HG03442 (cell line): ENCODE measurements around the gene CD86.
"Not testable (repeated sequence)": the region's sequence is repeated elsewhere in the genome, so short reads cannot be mapped to it uniquely, and the experiment has no call there.

Experiments
- ATAC-seq: cut with Tn5 transposase; IDR thresholded peaks from one replicate; pipeline ENCODE4 v1.9.1; 2021; ENCODE audit warnings: mild to moderate bottlenecking, moderate library complexity; ENCODE audit not compliant: unreplicated experiment

CD86 gene, protein sequence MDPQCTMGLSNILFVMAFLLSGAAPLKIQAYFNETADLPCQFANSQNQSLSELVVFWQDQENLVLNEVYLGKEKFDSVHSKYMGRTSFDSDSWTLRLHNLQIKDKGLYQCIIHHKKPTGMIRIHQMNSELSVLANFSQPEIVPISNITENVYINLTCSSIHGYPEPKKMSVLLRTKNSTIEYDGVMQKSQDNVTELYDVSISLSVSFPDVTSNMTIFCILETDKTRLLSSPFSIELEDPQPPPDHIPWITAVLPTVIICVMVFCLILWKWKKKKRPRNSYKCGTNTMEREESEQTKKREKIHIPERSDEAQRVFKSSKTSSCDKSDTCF

DNA sequence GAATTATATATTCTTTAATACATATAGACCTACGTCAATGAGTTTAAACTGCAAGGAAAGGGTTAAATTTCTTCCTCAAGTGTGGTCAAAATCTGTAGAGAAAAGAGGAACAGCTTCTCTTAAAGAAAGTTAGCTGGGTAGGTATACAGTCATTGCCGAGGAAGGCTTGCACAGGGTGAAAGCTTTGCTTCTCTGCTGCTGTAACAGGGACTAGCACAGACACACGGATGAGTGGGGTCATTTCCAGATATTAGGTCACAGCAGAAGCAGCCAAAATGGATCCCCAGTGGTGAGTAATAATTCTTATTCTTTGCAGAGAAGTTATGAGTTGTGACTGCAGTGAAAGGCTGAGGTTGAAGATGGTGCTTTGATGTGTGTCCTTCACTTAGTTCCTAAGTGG is at the start of gene CD86:
CD86 (plus strand) TSS at position 148 of the 400 bp plus-strand sequence; CDS start at position 276, 128 bp downstream.
- peak; percentile 96 for ATAC-seq

DNA sequence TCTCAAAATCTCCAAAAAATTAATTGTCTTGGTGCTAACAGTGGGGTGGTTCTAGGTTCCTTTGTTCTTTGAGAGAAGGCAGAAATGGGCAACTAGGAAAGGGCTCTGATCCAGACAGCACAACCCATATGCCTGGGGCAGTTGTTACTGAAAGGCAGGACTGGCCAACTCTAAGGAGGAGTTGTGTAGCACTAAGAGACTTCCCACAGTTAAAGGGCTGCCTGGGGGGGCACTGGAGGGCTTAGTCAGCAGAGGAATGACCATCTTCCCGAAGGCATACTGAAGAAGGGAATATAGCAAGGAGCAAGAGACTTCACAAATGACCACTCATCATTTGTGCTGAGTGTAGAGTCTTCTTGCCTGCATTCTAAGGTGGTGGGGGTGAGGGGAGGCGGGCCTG is 48.9 kb upstream of the CD86 start:
- ATAC-seq = no peak

DNA sequence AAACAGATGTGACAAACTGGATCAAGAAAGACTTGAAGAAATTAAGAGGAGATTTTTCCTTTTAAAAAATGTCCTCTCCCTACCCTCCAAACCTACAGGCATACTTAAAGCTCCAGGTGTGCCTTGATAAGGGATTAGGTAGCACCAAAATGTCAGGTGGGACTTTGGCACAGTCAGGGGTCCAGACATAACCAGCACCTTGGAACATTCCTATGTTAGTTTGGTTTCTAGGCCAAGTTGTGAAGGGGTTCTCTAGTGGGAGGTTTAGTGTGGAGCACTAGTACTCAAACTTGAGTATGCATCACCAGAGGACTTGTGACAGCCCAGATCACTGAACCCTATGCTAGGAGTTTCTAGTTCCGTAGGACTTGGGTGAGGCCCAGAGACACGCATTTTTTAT is 47.0 kb upstream of the CD86 start:
- ATAC-seq = no peak

DNA sequence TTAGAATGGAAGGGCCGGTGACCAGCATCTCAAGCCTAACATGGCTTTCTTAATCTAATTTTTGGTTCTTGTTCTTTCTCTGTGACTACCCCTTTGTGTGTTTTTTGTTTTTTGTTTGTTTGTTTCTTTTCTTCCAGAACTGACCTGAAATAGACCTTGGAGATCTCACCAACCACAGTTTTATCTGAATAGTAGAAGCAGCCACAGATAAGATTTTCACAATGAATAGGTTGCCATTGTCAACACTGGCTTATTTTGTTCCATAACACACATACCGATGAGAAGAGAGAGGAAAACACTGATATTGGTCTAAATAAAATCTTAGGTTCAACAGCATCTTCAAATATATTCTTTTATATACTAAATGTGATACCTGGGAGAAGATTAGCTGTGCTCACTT is 44.7 kb upstream of the CD86 start:
- no peak for ATAC-seq

DNA sequence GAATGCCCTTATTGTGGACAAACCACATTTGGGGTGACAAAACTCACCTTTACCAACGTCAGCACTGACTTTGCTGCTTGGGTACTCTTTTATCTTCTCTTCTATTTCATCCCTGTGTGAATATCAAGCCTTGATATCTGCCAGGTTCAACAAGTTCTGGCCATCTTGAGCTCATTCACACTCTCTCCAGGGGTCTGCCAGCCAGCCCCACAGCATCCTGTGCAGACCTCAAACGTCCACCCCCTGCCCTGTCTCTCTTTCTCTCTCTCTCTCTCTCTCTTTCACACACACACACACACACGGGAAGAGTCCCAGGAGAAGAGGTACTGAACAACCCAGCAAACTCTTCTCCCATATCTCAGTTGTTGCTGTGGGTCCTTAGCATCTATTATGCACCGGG is 43.8 kb upstream of the CD86 start:
- no peak for ATAC-seq

DNA sequence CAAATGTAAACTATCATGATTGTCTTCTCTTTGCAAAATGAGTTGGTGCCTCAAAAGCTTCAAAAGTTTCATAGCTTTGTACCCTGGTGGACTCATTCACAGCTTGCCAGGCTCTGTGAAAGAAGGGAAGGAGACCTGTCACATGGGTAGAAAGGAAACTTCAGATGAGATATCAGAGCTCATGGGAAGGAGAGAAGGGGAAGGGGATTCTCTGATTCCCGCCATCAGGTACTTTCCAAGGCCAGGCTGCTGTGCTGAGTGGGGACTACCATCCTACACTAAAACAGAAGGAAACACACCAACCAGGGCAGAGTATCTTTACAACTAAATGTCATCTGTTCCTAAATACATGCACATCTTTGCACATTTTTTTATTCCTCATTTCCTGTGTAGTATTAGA is 42.3 kb upstream of the CD86 start:
- peak; percentile 13 for ATAC-seq

DNA sequence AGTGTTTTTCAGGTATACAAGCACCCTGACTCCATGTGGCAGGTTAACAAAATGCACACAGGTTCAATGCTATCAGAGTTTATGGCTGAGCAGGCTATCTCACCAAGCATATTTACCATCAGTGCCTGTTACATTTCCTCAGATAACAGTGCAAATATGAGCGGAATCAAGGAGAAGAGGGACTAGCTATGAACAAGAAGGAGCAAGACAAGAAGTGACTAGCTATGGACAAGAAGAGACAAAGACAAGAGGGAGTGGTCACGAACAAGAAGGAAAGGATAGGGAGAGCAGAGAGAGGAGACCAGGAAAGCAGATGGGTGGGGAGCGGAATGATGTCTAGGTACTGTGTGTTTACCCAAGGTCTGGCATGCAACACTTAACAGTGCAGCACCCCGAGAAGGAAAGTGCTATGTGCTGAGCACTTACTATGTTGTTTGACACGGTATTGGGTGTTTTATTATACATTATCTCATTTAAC is 41.7 kb upstream of the CD86 start:
- ATAC-seq = no peak

DNA sequence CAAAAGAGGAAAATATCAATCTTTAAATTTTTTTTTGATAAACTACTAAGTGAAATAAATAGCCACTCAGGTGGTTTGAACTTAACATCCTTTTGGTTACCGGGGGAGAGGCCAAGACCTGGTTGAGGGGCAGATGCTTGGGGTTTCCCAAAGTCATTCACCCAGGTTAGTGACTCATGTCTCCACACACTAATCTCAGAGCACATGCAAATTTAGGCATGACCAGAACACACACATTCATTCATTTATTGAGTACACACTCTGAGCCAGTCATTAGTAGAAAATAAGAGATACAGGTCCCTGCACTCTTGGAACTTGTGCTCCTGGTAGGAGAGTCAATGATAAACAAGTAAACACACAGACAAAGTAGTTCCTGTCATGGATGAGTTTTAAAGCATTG is 40.4 kb upstream of the CD86 start:
- peak; percentile 82 for ATAC-seq

DNA sequence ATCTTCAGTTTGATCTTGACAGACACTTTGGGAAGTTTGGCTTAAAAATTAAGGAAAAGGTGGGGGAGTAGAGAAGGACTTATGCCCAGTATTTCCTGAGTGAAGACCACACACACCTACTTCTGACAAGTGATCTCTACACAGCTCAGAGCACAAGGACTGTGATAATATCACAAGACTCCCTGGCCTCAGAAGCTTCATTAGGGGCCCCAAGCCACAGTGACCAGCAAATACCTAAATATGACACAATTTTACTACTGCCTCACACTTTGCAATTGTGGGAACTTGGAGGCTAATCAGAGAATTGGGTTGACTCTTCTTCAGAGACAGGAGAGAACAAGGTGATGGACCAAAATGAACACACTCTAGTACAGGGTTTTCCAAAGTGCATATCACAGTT is 35.7 kb upstream of the CD86 start:
- no peak for ATAC-seq

DNA sequence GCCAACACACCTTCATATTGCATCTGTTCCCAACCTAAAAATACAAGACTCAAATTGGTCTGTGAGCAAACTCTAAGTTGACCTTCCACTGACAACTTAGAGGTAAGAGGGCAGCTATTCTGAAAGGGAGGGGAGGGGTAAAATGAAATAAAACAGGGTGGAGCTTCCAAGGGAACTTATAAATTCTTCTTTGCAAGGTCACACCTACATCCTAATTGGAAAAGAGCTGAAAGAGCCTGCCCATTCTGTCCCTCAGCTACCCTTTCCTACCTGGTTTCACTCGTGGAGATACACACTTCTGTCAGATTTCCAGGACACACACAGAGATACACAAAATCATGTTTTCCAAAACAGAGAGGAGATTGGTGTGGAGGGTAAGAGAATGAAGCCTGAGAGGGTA is 34.1 kb upstream of the CD86 start:
- no peak for ATAC-seq

DNA sequence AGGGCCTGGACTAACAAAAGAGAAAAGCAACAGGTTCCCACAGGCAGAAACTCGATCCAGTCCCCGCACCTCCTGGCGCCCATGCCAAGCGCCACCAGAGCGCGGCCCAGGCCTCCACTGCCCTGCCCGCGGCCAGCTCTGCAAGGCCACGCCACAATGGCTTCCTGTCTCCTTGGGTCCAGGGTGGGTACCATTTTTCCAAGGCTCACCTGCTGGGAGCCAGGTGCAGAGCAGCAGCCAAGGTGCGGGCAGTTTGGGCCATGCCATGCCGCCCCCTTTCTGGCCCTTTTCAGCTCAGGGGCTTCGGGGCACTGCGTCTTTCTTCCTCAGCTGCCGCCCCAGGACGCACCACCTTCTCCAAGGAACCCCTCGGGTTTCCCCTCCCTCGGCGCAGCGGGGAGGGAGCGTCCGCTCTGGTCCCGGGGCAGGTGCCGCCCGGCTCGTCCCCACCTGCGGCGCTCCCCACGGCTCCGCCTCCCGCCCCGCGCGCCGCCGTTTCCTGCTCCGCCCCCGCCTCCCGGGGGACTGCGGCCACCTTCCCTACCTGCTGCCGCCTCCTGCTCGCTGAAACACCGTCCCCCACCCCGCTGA is 33.3 kb upstream of the CD86 start, which contains the start of gene ILDR1:
ILDR1 (minus strand) TSS at position 437 of the 591 bp plus-strand sequence; CDS start at position 267, 170 bp downstream.
- ATAC-seq = peak; percentile 33

DNA sequence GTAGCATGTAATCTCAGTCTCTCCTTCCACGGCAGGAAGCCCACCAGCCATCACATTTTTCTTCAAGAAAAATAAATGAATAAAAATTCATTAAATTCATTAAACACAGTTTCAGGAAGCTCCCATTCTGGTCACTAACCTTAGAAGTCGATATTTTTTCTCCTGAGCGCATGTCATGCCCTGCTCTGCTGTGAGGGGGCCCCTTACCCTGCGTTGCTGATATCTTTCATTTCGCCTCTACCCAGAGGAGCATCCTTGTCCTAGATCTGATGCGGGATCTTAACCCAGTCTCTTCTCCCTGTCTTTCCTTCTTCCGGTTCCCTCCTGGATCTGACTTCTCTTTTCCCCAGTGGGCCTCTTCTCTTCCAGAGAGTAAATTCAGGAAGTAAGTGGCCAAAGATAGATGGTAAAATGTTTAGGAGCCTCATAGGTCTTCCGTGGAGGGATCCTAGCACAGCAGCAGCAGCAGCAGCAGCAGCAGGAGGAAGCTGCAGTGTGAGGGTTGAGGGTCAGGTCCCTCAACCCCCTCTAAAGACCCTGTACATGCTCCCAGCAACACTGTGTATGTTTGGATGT is 31.7 kb upstream of the CD86 start:
- no peak for ATAC-seq

DNA sequence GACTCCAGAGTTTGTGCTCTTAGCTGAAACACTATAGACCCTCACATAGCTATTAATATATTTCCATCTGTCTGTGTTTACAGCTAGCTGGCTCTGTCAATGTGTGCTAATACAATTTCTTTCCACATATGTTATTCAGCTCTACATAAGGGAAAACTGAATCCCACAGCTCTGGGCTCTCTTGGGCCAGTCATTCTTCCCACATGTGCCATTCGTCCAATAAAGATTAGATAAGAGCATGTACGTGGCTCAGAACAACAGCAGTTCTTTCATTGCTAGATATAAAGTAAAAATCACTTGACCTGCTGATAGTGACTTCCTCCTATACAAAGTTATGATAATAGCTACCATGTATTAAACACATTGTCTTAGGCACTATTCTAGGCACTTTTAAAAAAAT is 30.4 kb upstream of the CD86 start:
- ATAC-seq = no peak

DNA sequence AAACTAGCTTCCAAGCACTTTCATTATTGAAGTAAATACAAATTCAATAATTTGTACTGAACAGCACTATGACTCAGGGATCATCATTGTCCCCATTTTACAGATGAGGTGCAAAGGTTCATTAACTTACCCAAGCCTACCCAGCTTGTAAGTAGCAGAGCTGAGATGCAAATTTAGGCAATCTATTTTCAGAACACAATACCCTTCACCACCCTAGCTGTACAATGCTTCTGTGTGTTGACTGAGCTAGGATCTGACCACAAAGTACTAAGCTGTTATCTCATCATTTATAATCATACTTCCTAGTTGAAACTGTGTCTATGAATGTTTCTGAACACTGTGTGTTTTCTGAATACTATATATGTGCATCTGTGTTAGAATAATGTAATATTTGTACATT is 29.9 kb upstream of the CD86 start:
- ATAC-seq = peak; percentile 92

DNA sequence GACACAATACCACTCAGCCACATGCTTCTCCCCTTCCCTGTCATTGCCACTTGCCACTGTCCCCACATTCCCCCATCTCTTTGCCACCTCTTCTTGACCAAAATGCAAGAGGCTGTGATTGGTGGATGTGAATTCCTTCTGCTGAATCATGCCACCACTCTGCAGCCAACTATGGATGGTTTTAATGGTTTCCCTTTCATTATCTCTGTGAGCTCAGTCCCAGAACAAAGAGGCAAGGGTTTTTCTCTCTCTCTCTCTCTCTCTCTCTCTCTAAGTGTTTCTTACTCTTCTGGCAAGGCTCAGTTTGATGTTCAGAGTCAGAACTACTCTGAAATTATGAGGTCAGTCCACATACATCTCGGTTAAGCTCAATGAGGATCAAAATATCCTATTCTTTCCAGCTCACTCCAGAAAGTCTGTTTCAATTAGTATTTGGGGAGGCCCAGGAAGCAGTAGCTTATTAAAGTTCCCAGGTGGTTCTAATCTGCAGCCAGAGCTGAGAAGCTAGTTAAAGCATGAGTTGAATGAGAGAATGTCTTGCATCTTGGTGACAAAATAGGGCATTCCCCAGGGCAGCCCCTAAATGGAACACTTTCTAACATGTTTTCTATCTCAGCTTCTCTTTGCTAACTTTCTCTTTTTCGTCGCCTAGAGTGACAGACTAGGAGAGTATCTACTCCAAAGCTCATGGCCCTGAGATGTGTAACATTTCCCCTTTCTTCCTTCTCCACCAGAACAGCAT is 24.6 kb upstream of the CD86 start:
- ATAC-seq = peak; percentile 61

DNA sequence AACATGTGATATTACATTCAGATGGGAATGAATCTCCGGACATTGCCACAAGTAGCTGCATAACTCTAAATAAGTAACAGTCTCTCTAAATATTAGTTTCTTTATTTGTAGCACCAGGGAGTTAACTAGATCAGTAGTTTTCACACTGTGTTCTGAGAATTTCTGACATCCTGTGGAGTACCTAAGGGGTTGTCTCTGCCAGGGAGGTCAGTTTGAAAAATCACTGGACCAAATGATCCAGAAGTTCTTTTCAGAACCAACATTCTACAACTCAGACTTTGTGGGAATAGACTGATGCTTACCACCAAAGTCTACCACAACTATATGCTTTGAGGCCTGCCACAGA is 24.1 kb upstream of the CD86 start:
- peak; percentile 25 for ATAC-seq

DNA sequence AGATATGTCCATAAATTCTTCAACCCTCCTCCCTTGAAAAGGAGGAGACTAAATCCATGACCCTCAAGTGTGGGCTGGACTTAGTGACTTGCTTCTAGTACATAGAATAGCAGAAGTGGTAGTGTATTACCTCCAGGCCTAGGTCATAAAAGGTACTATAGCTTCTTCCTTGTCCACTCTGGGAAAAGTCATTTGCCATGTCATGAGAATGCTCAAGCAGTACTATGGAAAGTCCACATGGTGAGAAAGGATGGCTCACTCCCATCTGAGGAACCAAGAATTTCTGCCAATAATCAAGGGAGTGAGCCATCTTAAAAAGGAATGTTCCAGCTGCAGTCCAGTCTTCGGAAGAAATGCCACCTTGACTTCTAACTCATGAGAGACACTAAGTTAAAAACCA is 22.6 kb upstream of the CD86 start:
- no peak for ATAC-seq

DNA sequence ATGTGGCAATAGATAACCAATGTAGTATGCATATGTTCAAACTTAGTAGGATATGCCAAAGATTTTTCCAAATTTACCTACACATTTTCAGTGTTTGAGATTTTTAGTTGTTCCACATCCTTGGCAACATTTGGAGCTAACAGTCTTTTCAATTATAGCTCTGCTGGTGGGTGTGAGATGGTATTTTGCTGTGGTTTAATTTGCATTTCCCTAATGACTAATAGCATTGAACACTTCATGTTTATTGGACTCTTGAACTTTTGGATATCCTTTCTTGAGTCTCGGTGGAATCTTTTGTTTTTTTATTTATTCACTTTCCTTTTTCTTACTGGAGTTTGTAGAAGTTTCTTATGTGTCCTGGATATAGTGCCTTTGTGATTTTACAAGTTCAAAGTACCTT is 22.1 kb upstream of the CD86 start:
- peak; percentile 34 for ATAC-seq

DNA sequence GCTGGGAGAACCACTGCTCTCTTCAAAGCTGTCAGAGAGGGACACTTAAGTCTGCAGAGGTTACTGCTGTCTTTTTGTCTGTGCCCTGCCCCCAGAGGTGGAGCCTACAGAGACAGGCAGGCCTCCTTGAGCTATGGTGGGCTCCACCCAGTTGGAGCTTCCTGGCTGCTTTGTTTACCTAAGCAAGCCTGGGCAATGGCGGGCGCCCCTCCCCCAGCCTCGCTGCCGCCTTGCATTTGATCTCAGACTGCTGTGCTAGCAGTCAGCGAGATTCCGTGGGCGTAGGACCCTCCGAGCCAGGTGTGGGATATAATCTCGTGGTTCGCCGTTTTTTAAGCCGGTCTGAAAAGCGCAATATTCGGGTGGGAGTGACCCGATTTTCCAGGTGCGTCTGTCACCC is 7.9 kb upstream of the CD86 start:
- not testable (repeated sequence) for ATAC-seq

DNA sequence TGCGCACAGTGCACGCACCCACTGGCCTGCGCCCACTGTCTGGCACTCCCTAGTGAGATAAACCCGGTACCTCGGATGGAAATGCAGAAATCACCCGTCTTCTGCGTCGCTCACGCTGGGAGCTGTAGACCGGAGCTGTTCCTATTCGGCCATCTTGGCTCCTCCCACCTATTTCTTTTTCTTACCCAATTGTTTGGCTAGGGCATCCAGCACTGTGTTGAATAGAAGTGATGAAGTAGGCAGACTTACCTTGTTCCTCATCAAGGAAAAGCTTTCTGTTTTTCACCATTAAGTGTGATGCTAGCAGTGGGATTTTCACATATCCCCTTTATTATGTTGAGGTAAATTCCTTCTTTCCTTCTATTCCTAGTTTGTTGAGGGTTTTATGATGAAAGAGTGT is 7.4 kb upstream of the CD86 start:
- ATAC-seq = not testable (repeated sequence)

DNA sequence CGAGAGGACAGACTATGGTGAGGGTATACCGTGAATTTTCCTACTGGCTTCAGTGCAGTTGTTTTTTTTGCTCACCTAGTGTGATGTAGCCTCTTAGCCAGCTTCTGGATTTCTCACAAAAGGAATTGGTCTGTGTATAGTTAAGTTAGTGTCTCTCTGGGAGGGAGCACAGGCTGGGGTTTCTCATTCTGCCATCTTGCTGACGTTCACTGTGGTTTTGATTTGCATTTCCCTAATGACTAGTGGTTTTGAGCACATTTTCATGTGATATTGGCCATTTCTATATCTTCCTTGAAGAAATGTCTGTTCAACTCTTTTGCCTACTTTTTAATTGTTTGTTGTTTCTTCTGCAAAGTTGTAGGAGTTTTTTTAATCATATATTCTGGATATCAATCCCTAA is 2.2 kb upstream of the CD86 start:
- ATAC-seq = no peak

DNA sequence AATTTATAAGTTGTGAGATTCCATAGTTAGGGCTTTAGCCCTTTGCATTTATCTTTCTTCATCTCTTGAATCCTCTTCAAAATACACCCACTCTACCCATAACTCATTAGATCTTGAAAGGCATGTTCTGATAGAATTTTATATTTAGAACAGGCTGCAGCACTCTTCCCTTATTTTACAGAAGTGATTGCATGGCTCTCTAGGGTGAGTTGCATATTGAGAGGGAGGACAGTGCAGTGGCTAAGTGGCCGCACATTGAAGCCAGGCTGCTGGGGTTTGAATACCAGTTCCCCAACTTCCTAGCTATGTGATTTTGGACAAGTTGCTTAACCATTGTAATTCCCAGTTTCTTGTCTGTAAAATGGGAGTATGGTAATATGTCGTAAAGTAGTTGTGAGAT is 2.5 kb downstream of the CD86 start:
- ATAC-seq = no peak
